ENCODE measurements around the gene UGT8. TPM values are rescaled to one million over a fixed set of nuclear protein-coding genes. Genes with fewer than 3 reads are reported as not detected.
"Not testable (repeated sequence)": the region's sequence is repeated elsewhere in the genome, so short reads cannot be mapped to it uniquely, and the experiment has no call there.

Gene UGT8
- total RNA-seq, 4 donors from 2014 or later = under 0.01 to 0.69 (median 0.15) TPM

DNA sequence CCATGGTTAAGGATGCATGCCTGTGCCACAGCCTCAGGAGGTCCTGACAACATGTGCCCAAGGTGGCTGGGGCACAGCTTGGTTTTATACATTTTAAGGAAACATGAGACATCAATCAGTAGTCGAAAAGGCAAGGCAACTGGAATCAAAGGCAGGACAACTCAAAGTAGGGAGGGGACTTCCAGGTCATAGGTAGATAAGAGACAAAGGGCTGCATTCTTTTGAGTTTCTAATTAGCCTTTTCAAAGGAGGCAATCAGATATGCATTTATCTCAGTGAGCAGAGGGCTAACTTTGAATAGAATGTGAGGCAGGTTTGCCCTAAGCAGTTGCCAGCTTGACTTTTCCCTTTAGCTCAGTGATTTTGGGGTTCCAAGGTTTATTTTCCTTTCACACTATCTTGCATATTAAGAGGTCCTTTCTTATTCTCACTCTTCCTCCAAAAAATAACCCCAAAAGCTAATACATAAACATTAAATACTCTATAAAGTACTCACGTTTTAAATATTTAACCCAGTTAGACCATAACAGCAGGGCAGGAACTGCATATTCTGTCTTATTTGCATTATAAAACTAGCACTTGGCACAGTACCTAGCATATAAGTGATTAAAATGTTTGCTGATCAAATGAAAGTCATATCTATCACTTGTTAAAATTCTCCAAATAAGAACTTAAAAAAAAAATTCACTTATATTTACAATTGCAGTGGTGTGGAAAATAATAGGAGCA is 36.3 kb upstream of the UGT8 start:
- H3K27me3 ChIP-seq = no peaks in the 10 kb centered on the region
- no peak overlapping the region for H3K27ac ChIP-seq (replicated peaks in 1 of 4)
- H3K9me3 ChIP-seq = no peaks in the 10 kb centered on the region
- TF ChIP-seq, protein P1, sequence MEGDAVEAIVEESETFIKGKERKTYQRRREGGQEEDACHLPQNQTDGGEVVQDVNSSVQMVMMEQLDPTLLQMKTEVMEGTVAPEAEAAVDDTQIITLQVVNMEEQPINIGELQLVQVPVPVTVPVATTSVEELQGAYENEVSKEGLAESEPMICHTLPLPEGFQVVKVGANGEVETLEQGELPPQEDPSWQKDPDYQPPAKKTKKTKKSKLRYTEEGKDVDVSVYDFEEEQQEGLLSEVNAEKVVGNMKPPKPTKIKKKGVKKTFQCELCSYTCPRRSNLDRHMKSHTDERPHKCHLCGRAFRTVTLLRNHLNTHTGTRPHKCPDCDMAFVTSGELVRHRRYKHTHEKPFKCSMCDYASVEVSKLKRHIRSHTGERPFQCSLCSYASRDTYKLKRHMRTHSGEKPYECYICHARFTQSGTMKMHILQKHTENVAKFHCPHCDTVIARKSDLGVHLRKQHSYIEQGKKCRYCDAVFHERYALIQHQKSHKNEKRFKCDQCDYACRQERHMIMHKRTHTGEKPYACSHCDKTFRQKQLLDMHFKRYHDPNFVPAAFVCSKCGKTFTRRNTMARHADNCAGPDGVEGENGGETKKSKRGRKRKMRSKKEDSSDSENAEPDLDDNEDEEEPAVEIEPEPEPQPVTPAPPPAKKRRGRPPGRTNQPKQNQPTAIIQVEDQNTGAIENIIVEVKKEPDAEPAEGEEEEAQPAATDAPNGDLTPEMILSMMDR (IDR thresholded peaks at IDR 0.05) = no peak
- TF ChIP-seq EP300 (IDR thresholded peaks at IDR 0.05) (no peak), POLR2A (IDR thresholded peaks at IDR 0.05; ENCODE audit: low read depth) (no peak), POLR2AphosphoS5 (IDR thresholded peaks at IDR 0.05) (no peak)
- WGBS = 37% methylated on average over 2 of the region's 2 CpGs
- H3K4me1 ChIP-seq = no peaks in the 10 kb centered on the region
- intact Hi-C loops (cut with DNase I) = no loop called here
- no peak for DNase-seq (ENCODE audit: extremely low spot score)
- H3K36me3 ChIP-seq = no peaks in the 10 kb centered on the region
- no peak overlapping the region for H3K4me3 ChIP-seq

- no peaks in the 10 kb centered on the region for H3K36me3 ChIP-seq
- no peak overlapping the region for H3K27ac ChIP-seq (replicated peaks in 1 of 4)
- H3K9me3 ChIP-seq = no peaks in the 10 kb centered on the region
- intact Hi-C loops (cut with DNase I) = no loop called here
- no peak for TF ChIP-seq EP300 (IDR thresholded peaks at IDR 0.05)
- no peak for TF ChIP-seq POLR2A (IDR thresholded peaks at IDR 0.05; ENCODE audit: low read depth)
- TF ChIP-seq, protein P1 (IDR thresholded peaks at IDR 0.05) = no peak
- TF ChIP-seq POLR2AphosphoS5 (IDR thresholded peaks at IDR 0.05) = no peak
- no peak overlapping the region for H3K4me3 ChIP-seq
- 61% methylated on average over 5 of the region's 5 CpGs for WGBS
- no peak for DNase-seq (ENCODE audit: extremely low spot score)
- H3K4me1 ChIP-seq = no peaks in the 10 kb centered on the region
- H3K27me3 ChIP-seq = no peaks in the 10 kb centered on the region
Observed at GRCh38 chr4:114563536-114564315, 34.9 kb upstream of the UGT8 start.

DNA sequence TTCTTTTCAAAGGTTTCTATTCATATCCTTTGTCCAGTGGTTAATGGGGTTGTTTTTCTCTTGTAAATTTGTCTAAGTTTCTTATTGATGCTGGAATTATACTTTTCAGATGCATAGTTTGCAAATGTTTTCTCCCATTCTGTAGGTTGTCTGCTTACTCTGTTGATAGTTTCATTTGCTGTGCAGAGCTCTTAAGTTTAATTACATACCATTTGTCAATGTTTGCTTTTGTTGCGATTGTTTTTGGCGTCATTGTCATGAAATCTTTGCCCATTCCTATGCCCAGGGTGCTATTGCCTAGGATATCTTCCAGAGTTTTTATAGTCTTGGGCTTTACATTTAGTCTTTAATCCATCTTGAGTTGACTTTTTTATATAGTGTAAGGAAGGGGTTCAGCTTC is 21.2 kb upstream of the UGT8 start:
- Histone ChIP-seq H3K9me3 (peaks cover 0 to 9% (median 0%) of the 10 kb centered on the region in 4 donors), H3K36me3 (no peaks in the 10 kb centered on the region), H3K4me3 (no peak overlapping the region), H3K4me1 (no peaks in the 10 kb centered on the region), H3K27me3 (no peaks in the 10 kb centered on the region), H3K27ac (replicated peaks in 1 of 4) (no peak overlapping the region)
- 91% methylated on average over 2 of the region's 2 CpGs for WGBS
- TF ChIP-seq EP300 (IDR thresholded peaks at IDR 0.05) = no peak
- intact Hi-C loops (cut with DNase I) = no loop called here
- DNase-seq (ENCODE audit: extremely low spot score) = no peak

- DNase-seq (ENCODE audit: extremely low spot score) = no peak
- WGBS = 38% methylated on average over 1 of the region's 1 CpG
- H3K27me3 ChIP-seq = peaks cover 0 to 4% (median 0%) of the 10 kb centered on the region in 4 donors
- intact Hi-C loops (cut with DNase I) = no loop called here
- H3K27ac ChIP-seq (replicated peaks in 1 of 4) = no peak overlapping the region
- no peak overlapping the region for H3K4me3 ChIP-seq
- no peaks in the 10 kb centered on the region for H3K4me1 ChIP-seq
- peaks cover 0 to 9% (median 0%) of the 10 kb centered on the region in 4 donors for H3K9me3 ChIP-seq
- TF ChIP-seq EP300 (IDR thresholded peaks at IDR 0.05) (no peak), POLR2AphosphoS5 (IDR thresholded peaks at IDR 0.05) (no peak), POLR2A (IDR thresholded peaks at IDR 0.05; ENCODE audit: low read depth) (no peak)
- TF ChIP-seq, protein P1 (IDR thresholded peaks at IDR 0.05) = no peak
- no peaks in the 10 kb centered on the region for H3K36me3 ChIP-seq
Observed at GRCh38 chr4:114582621-114583020, 16.0 kb upstream of the UGT8 start.

DNA sequence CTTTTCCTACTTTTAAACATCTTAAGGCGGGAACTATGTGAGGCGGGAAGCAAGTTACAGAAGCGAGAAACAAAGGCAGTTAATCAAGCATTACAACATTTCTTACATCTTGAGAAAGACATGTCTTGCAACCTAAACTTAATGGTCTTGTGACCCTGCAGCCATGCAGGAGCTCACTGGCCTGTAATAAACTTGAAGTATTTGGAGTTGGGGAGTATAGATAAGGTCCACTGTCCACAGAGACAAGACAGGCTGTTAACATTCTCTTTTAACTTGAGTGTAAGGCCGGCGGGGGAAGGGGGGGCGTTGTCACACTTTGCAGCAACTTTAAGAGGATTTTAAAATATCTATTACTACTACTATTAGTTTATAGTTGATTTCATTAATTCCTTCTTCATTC is 10.3 kb upstream of the UGT8 start:
- intact Hi-C loops (cut with DNase I) = no loop called here
- no peaks in the 10 kb centered on the region for H3K36me3 ChIP-seq
- H3K27ac ChIP-seq (replicated peaks in 1 of 4) = no peak overlapping the region
- H3K27me3 ChIP-seq = peaks cover 0 to 11% (median 0%) of the 10 kb centered on the region in 4 donors
- no peak overlapping the region for H3K4me3 ChIP-seq
- no peaks in the 10 kb centered on the region for H3K4me1 ChIP-seq
- DNase-seq (ENCODE audit: extremely low spot score) = no peak
- no peaks in the 10 kb centered on the region for H3K9me3 ChIP-seq
- TF ChIP-seq, protein P1 (IDR thresholded peaks at IDR 0.05) = no peak
- TF ChIP-seq POLR2A (IDR thresholded peaks at IDR 0.05; ENCODE audit: low read depth) (no peak), POLR2AphosphoS5 (IDR thresholded peaks at IDR 0.05) (no peak), EP300 (IDR thresholded peaks at IDR 0.05) (no peak)
- 59% methylated on average over 6 of the region's 6 CpGs for WGBS

- H3K9me3 ChIP-seq; DNase-seq (ENCODE audit: extremely low spot score); H3K4me1 ChIP-seq; H3K36me3 ChIP-seq; H3K27ac ChIP-seq (replicated peaks in 1 of 4); H3K4me3 ChIP-seq; intact Hi-C loops (cut with DNase I): not testable (repeated sequence)
- peaks cover 0 to 17% (median 0%) of the 10 kb centered on the region in 4 donors for H3K27me3 ChIP-seq
- no CpG with 5 or more reads among the region's 1 CpG for WGBS
Observed at GRCh38 chr4:114590360-114590759, 8.2 kb upstream of the UGT8 start.

Measured in esophagus muscularis mucosa (tissue), 4 donors.